GM23338 (cell line): ENCODE results near the gene FNIP2.

Source experiments
- CTCF ChIP-seq, 2 experiments: fragments of 200-600 bp in 1 of 2; sonication (generic) in 1 of 2; conservative IDR thresholded peaks; 2 replicates each; pipeline versions ENCODE4 v1.5.1 to v1.6.1; 2016 to 2017; ENCODE audit warnings: antibody characterized with exemption in 2 of 2, low read depth in 2 of 2, mild to moderate bottlenecking in 2 of 2, moderate library complexity in 1 of 2
- ETS1 ChIP-seq: IDR thresholded peaks from 2 replicates; pipeline ENCODE4 v1.6.1; 2016; ENCODE audit warnings: antibody characterized with exemption
- EZH2 ChIP-seq: fragments of 200-600 bp; sonication (generic); IDR thresholded peaks from one replicate; pipeline ENCODE4 v1.8.0; 2017; ENCODE audit warnings: antibody characterized with exemption, mild to moderate bottlenecking, low read depth; ENCODE audit not compliant: unreplicated experiment
- NANOG ChIP-seq: IDR thresholded peaks from 2 replicates; pipeline ENCODE4 v1.6.1; 2016; ENCODE audit warnings: antibody characterized with exemption, borderline replicate concordance
- POLR2AphosphoS5 ChIP-seq: IDR thresholded peaks from 2 replicates; pipeline ENCODE4 v1.6.1; 2016; ENCODE audit warnings: antibody characterized with exemption, low read depth
- REST ChIP-seq: IDR thresholded peaks from one replicate; pipeline ENCODE4 v1.6.1; 2018; ENCODE audit warnings: antibody characterized with exemption; ENCODE audit not compliant: unreplicated experiment
- ZNF331 ChIP-seq: fragments of 250-450 bp; sonication (Bioruptor Pico); IDR thresholded peaks from 2 replicates; pipeline ENCODE4 v1.5.0; 2020; ENCODE audit warnings: low read depth, mild to moderate bottlenecking, moderate library complexity
- ZNF462 ChIP-seq: fragments of 250-450 bp; sonication (Bioruptor Pico); IDR thresholded peaks from 2 replicates; pipeline ENCODE4 v1.5.0; 2020; ENCODE audit warnings: mild to moderate bottlenecking, moderate library complexity

GRCh38 chr4:158906073-158906472, 137.2 kb downstream of the FNIP2 start:
- no peak for TF ChIP-seq CTCF (conservative IDR thresholded peaks at IDR 0.05; ENCODE audit: low read depth in 2 of 2)
- no peak for TF ChIP-seq EZH2
- no peak for TF ChIP-seq POLR2AphosphoS5
- TF ChIP-seq REST, result no peak
- TF ChIP-seq ZNF462 (CRISPR knock-in tag), result no peak
- no peak for TF ChIP-seq NANOG
- TF ChIP-seq ZNF331 (CRISPR knock-in tag), result no peak
- no peak for TF ChIP-seq ETS1
